IMR-90 (cell line): Measurements from ENCODE around the gene ADGRG7.

Experiments used
- MAFK ChIP-seq: IDR thresholded peaks from 2 replicates; pipeline ENCODE4 v1.6.1; 2012; ENCODE audit warnings: low read depth, low read length, improper control_type of control experiment
- TF ChIP-seq, protein P1 (sequence below): conservative IDR thresholded peaks from 2 replicates; pipeline ENCODE4 v1.5.1; 2012; ENCODE audit warnings: mild to moderate bottlenecking, low read depth, low read length, improper control_type of control experiment

DNA sequence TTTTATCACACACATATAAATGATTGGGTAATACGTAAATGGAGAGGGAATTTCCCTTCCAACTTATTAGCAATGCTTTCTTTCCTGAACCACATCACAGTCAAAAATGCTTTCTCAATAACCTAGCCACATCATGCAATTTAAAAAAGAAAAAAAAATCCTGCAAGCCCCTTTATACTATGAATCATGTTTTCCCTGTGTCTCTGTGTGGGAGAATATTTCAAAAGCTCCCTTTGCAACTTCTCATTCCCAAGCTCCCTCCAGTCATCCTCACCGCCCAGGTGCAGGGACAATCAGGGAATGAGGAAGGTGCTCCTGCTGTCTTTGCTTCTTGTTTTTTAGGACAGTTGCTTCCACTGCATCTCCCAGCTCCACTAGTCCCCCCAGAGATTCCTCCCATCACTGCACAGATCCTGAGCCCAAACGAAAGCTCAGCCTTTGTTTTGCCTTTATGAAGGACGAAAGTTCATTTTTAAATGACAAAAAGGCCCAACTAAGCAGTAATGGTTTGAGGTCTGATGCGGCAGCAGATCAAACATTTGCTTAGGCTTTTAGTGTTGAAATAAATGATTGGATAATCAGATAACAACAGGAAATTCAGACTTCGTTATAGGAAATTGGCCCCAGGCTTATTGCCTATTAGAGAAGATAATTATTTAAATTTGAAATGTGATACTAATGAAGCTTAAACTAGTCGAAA lies 47.8 kb upstream of the ADGRG7 start:
- TF ChIP-seq, protein P1, sequence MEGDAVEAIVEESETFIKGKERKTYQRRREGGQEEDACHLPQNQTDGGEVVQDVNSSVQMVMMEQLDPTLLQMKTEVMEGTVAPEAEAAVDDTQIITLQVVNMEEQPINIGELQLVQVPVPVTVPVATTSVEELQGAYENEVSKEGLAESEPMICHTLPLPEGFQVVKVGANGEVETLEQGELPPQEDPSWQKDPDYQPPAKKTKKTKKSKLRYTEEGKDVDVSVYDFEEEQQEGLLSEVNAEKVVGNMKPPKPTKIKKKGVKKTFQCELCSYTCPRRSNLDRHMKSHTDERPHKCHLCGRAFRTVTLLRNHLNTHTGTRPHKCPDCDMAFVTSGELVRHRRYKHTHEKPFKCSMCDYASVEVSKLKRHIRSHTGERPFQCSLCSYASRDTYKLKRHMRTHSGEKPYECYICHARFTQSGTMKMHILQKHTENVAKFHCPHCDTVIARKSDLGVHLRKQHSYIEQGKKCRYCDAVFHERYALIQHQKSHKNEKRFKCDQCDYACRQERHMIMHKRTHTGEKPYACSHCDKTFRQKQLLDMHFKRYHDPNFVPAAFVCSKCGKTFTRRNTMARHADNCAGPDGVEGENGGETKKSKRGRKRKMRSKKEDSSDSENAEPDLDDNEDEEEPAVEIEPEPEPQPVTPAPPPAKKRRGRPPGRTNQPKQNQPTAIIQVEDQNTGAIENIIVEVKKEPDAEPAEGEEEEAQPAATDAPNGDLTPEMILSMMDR, result no peak
- TF ChIP-seq MAFK, result no peak
